ENCODE data around the gene GRID1.

The GRID1 gene

DNA sequence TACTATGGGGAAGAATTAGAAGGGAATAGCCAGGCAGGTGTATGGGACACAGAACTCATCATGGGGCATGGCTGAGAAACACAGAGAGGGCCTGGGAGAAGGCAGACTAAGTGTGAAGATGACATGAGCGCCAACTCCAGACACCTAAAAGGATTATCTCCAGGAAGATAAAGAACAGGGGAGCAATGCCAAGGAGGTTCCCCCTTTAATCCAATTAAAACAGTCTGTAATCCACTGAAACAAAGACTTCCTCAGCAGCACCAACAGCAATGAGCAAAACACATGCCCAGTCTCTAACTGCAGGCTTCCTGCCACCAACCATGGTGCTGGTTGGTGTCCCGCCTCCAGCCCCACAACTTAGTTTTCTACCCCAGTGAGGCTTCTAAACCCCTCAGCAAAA lies 108.9 kb downstream of the GRID1 start:
- H3K9me3 ChIP-seq: no peaks in the 10 kb centered on the region
- H3K36me3 ChIP-seq: no peaks in the 10 kb centered on the region
- no peaks in the 10 kb centered on the region for H3K4me1 ChIP-seq (ENCODE audit: control insufficient read depth in 1 of 2, insufficient read depth in 1 of 2, low read depth in 1 of 2, low read length in 1 of 2)
- H3K27ac ChIP-seq: no peak overlapping the region
- TF ChIP-seq, protein P1, sequence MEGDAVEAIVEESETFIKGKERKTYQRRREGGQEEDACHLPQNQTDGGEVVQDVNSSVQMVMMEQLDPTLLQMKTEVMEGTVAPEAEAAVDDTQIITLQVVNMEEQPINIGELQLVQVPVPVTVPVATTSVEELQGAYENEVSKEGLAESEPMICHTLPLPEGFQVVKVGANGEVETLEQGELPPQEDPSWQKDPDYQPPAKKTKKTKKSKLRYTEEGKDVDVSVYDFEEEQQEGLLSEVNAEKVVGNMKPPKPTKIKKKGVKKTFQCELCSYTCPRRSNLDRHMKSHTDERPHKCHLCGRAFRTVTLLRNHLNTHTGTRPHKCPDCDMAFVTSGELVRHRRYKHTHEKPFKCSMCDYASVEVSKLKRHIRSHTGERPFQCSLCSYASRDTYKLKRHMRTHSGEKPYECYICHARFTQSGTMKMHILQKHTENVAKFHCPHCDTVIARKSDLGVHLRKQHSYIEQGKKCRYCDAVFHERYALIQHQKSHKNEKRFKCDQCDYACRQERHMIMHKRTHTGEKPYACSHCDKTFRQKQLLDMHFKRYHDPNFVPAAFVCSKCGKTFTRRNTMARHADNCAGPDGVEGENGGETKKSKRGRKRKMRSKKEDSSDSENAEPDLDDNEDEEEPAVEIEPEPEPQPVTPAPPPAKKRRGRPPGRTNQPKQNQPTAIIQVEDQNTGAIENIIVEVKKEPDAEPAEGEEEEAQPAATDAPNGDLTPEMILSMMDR (IDR thresholded peaks at IDR 0.05): no peak
- peaks cover 25% of the 10 kb centered on the region for H3K27me3 ChIP-seq
- H3K4me3 ChIP-seq (ENCODE audit: low read depth in 1 of 2, low read length in 1 of 2): no peak overlapping the region

DNA sequence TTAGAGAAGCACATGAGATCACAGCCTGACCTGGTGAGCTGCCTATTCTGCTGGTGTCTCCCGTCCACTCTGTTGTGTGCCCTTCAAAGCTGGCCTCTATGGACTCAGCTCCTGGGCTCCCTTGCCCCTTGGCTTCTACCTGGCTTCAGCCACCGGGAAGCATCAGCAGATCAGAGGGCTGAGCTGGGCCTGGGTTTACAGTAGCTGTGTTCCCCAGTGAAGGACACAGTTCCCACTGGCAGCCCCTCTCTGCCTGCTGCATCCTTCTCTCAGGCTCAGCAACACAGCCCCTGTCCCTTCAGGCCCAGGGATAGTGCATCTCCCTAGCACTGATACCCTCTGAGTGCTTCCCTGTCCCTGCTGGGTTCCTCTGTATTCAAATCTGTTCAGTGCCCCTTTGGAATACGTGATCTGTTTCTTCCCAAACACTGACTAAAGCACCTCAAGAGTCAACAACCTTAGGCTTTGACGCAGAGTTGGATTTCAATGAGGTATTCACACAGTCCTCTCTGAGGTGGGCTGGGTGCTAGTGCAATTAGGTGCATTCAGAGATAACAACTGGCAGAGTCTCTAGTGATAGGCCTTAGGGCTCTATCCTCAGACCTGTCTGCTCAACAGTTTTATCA lies 109.8 kb downstream of the GRID1 start:
- no peak overlapping the region for H3K27ac ChIP-seq
- no peaks in the 10 kb centered on the region for H3K36me3 ChIP-seq
- H3K4me1 ChIP-seq (ENCODE audit: control insufficient read depth in 1 of 2, insufficient read depth in 1 of 2, low read depth in 1 of 2, low read length in 1 of 2): no peaks in the 10 kb centered on the region
- H3K9me3 ChIP-seq: no peaks in the 10 kb centered on the region
- TF ChIP-seq, protein P1 (IDR thresholded peaks at IDR 0.05): no peak
- H3K27me3 ChIP-seq: peaks cover 16% of the 10 kb centered on the region
- no peak overlapping the region for H3K4me3 ChIP-seq (ENCODE audit: low read depth in 1 of 2, low read length in 1 of 2)

DNA sequence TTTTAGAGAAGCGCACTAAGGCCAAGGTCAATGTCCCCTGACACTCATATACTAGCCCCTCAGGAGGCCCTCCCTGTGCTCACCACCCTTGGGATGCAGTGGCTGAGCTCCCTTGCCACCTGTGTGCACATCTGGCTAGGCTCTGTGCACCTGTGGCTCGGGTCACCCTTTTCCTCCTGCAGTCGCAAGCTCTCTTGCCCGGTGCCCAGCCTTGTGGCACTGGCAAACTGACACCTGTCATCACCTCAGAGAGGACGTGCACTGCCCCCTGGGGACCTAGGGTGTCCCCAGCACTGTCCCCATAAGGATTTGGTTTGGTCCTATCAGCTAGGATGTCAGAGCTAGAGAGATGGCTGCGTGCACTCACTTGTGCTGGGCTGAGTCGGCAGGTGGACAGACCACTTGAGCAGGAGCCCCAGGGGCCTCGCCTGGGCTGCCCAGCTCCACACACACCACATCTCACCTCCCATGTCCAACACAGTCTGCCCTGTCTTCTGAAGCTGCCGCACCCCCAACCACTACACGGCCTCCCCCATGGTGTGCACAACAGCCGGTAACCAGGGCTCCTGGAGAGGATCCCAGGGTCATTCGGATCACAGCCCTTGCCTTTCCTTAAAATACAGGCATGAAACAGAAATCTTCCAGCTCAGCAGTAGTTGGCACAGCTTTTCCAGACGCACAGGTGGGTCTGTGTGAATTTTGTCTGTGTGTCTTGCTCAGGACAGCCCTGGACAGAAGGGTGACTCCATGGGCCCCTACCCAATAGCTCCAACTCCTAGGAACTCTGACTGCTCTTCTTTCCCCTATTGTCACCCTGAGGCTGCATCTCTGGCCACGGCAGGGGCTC lies 111.0 kb downstream of the GRID1 start:
- TF ChIP-seq, protein P1 (IDR thresholded peaks at IDR 0.05): no peak
- no peaks in the 10 kb centered on the region for H3K9me3 ChIP-seq
- H3K36me3 ChIP-seq: no peaks in the 10 kb centered on the region
- no peak overlapping the region for H3K4me3 ChIP-seq (ENCODE audit: low read depth in 1 of 2, low read length in 1 of 2)
- H3K27ac ChIP-seq: no peak overlapping the region
- H3K4me1 ChIP-seq (ENCODE audit: control insufficient read depth in 1 of 2, insufficient read depth in 1 of 2, low read depth in 1 of 2, low read length in 1 of 2): no peaks in the 10 kb centered on the region
- peaks cover 6% of the 10 kb centered on the region for H3K27me3 ChIP-seq

DNA sequence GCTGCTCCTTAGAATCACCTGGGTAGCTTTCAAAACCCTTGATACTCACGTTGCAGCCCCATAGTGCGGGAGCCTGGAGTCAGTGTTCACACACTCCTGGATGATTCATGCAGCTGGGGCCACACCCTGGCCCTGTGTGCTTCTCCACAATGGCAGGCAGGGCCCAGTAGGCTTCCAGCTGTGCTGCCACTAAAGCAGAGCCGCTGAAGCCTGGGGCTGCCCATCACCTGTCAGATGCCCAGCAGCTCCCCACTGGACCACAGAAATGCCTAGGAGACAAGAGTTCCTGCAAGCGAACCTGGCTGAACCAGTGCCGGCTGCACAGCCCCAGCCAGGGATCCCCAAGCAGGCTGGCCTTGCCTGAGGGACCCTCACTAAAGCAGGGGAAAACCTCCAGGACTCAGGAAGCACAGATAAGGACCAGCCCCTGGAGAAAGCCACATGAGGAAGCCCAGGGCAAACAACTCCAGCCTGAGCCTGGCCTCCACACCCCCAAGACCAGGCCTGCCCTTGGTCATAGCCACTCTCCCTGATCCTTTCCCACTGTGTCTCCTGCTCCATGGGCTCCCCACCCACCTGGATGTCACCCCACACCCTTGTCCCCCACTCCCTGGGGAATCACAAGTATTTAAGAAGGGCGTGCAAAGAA lies 111.9 kb downstream of the GRID1 start:
- Histone ChIP-seq H3K4me3 (ENCODE audit: low read depth in 1 of 2, low read length in 1 of 2) (no peak overlapping the region), H3K27me3 (no peaks in the 10 kb centered on the region), H3K36me3 (no peaks in the 10 kb centered on the region), H3K27ac (no peak overlapping the region), H3K4me1 (ENCODE audit: control insufficient read depth in 1 of 2, insufficient read depth in 1 of 2, low read depth in 1 of 2, low read length in 1 of 2) (no peaks in the 10 kb centered on the region), H3K9me3 (no peaks in the 10 kb centered on the region)
- TF ChIP-seq, protein P1 (IDR thresholded peaks at IDR 0.05): no peak

DNA sequence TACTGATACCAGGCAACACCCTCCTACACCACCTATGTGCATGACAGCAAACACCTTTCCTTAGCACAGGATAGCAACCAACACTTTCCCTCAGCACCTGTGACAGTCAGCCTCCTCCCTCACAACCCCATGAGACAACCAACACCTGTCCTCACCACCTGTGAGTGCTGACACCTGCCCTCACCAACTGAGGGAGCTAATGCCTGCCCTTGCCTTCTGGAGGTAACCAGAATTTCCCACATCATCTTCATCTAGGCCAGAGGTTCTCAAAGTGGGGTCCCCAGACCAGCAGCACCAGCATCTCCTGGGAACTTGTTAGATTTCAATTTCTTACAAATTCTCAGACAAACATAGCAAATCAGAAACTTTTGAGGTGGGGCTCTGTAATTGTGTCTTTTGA lies 112.5 kb downstream of the GRID1 start:
- no peaks in the 10 kb centered on the region for H3K36me3 ChIP-seq
- H3K4me3 ChIP-seq (ENCODE audit: low read depth in 1 of 2, low read length in 1 of 2): no peak overlapping the region
- TF ChIP-seq, protein P1 (IDR thresholded peaks at IDR 0.05): no peak
- no peaks in the 10 kb centered on the region for H3K4me1 ChIP-seq (ENCODE audit: control insufficient read depth in 1 of 2, insufficient read depth in 1 of 2, low read depth in 1 of 2, low read length in 1 of 2)
- no peaks in the 10 kb centered on the region for H3K9me3 ChIP-seq
- no peaks in the 10 kb centered on the region for H3K27me3 ChIP-seq
- no peak overlapping the region for H3K27ac ChIP-seq
